Midbrain (tissue), 1 donor: Measurements from ENCODE around the gene ANTXR2.

Experiments used
- DNase-seq: peaks from one replicate; lab custom pipeline; 2025; lab: John Stamatoyannopoulos, UW

Gene ANTXR2

DNA sequence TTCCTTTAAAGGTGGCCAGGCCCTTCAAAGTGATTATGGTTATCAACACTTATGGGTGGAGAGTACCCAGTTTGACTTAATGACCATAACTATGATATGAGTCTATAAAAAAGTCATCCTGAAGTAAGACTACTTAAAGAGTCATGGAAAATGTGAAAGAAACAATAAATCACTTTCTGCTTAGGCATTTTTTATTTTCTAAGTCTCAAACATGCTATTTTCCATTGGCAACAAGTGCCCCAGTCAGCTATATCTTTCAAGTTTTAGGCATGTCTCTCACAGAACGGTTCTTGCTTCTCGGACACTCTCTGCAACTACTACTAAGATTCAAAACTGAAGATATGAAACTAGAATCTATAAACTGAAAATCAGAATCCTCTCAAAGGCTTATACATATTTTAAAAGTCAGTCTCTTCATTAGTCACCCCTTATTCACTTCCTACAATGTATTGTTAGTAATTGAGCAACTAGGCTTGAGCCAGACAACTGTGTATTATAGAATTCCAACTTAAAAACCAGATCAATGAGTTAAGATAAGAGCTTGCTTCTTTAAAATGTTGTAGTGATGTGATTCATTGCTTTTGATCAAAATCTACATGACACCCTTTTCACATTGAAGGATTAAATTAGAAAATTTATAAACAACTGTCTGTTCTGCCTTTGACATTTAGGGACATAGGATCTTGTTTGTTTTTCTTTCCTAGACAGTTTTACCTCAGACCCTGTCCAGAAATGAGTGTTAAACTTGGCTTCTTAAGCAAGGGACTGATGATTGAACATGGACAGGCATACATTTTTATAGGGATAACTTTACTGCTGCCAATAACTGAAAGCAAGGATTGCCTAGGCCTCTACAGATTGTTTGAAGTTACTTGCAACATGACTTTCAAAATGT, 2.9 kb downstream of the ANTXR2 start:
- no peak for DNase-seq

DNA sequence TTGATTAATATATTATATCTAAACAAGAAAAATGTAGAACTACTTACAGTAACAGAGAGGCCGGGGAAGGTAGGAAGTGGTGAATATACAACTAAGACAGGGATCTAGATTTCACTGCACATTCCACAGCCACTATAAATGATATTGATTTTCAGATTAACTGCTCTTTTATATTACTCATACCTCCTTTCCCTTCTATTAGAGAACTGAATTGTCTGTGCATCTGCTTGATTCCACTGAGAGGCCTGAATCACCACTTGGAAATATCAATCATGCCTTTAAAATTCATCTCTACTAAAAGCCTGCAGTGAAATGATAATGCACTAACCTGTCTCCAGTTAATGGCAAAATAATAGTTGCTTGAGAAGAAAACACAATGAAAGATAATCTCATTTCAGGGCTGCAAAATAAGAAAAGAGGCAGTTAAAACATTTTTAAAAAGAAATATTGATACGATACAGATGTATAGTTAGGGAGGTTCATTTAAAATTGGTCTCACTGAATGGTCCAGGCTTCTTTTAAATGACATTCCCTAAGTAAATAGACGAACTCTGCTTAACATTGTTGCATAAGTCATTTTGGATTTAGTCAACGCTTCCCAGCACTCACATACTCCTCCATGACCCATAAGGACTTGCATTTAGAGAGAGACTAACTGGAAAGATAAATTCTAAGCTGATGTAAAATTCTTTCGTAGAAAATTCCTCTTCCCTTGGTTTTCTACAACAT, 3.8 kb downstream of the ANTXR2 start:
- DNase-seq, result no peak

DNA sequence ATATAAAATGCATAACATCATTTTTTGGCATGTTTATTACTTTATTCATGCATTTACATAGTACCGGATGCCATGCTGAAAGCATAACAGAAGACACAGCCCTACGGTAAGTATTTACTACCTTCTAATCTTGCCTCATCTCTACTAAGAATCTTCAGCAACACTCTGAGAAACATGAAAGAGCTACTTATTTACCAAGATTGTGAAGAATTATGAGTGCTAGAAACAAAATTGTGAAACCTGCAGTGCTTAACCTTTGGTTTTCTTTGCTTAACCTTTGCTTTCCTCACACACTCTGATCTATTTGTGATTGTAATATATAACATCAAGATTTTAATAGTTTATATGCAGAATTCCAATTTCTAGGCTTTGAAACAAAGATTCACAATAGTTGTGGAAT, 7.4 kb downstream of the ANTXR2 start:
- no peak for DNase-seq

DNA sequence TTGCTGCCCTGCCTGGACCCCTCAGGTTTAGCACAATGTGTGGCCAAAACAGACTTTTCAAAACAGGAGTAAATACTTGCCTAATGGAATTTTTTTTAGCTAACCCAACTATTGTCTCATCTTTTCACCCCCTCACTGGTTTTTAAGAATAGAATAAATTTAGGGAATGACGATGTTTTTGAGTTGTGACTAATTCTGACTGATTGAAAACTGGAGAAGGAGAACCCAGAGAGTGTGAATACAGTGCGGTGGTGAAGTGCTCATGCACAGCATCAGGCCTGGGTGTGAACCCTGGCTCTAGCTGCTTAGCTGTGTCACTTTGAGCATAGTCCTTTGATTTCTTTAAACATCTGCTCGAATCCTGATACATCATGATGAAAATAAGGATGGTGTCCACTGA, 10.5 kb downstream of the ANTXR2 start:
- DNase-seq, result no peak

DNA sequence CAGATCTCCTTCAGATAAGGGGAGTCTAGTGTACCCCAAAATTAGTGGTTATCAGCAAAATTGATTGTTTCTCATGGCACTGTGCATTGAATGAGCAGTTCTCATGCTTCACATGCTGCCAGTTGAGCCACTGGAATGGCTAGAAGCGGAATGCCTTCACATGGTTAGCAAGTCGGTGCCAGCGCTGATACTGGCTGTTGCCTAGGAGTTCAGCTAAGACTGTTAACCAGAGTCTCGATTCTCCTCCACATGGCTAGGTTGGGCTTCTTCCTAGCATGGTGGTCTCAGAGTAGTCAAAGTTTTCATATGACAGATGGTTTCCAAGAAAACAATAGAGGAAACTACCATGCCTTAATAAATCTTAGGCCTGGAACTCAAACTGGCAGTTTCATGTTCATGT, 12.2 kb downstream of the ANTXR2 start:
- DNase-seq, result no peak

DNA sequence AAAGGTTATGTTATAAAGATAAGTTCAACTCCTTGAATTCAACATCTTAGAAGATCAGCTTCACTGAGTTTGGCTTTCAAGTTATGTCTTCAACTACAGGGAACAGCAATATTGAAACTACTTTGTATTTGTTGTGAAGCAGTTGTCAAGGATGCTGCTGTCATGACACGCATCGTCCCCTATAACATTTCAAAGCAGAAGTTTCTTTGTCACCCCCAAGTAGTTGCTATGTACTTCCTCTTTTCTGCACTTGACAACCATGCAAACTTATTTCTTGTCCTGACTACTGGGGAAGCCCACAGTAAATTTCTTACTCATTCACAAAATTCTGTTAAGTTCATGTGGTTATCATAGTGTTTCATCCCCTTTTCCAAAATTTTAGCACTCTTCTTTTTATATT, 14.3 kb downstream of the ANTXR2 start:
- DNase-seq, result no peak

GRCh38 chr4:80054375-80054774, 18.7 kb downstream of the ANTXR2 start:
- DNase-seq, result no peak

DNA sequence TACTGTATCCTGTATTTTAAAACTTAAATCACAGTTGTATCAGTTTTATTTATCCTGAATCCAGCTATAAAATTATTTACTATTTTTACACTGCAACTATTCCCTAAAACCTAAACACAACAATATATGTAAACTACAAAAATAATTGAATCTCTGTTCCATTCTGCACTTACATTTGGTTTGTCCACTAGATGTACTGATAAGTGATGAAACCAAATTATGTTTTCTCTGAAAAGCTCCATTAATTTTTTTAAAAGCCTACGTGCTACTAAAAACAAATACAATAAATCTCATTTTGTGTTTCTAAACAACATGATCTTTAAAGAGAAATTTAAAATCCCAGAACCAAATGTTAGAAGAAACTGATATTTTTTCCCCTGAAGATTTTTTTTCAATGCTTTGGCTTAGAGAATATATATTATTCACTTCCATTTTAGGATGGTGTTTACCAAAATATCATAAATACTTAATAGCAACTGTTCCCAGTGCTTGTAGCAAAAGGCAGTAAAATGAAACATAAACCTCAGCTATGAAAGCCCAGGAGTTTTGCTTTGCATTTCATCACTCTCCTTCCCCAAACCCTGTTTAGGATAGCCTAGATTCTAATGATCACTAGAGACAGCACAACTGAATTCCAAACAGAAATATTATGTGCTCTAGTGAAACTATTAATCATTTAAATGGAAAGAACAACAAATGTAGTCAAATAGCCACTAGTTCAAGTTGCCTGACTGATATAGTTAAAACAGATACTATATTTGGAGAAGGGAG, 19.7 kb downstream of the ANTXR2 start:
- DNase-seq, result no peak

GRCh38 chr4:80049813-80050534, 23.1 kb downstream of the ANTXR2 start:
- no peak for DNase-seq

DNA sequence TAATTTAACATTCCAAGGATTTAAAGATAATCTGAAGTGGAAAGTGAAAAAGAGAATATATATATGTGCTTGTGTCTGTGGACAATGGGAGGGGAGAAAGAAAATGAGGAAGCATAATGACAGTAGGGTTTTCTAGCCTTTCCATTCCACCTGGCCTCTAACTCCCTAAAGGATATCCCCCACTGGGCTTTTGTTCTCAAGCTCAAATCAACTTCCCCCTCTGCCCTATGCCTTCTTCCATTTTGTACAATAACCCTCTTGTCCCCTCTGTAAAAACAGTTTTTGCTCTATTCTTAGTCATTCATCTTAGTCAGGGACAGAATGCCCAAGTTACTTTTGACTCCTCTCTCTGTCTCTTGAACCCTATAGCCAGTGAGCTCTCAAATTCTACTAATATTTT, 23.6 kb downstream of the ANTXR2 start:
- DNase-seq, result no peak

- no peak for DNase-seq
Measured at GRCh38 chr4:80045786-80046185, 27.2 kb downstream of the ANTXR2 start.

DNA sequence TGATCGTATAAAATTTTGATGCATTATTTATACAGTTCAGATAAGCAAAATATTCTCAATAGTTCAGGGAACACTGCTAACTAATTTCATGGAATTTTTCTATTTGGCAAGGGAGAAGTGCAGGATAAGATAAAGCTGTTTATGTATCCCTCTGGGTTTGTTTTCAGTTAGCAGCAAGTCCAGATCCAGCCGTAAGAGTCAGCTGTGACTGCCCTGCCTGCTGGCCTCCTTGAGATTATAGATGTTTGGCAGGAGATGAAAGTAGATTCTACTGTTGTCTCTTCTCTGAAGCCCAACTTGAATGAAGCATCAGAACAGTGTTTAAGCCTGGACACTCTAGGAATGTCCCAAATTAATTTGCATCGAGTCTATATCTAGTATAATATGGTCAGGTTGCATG, 29.5 kb downstream of the ANTXR2 start:
- no peak for DNase-seq

- DNase-seq, result no peak
Measured at GRCh38 chr4:80042821-80043220, 30.2 kb downstream of the ANTXR2 start.

DNA sequence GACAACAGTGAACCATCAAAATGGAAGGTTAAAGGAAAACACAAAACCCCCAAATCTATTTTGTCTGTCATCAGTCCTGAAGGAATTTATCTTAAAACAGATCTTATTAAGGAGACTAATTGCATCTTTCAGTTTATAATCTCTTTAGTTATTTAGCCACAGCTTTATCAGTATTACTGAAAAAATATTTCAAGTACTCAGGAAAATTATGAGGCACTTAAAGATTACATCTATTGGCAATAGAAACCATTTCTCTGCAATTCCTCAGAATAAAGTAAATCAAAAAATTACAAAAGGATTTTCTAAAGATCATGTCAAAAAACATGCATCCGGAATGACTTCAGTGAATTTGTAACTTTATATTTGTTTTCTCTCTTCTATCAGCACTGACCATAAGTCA, 35.2 kb downstream of the ANTXR2 start:
- no peak for DNase-seq

GRCh38 chr4:80036949-80037685, 35.9 kb downstream of the ANTXR2 start:
- DNase-seq, result no peak

DNA sequence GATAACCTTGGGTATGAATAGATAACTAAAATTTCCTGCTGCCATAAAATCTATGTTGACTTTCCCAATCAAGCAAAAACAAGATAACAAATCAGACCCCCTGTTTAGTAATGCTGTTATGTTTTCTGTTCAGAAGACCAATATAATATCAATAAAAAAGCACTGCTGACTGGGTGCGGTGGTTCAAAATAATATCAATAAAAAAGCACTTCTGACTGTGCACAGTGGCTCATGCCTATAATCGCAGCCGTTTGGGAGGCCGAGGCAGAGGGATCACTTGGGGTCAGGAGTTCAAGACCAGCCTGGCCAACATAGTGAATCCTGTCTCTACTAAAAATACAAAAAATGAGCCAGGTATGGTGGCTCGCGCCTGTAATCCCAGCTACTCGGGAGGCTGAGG, 36.7 kb downstream of the ANTXR2 start:
- DNase-seq, result no peak

- DNase-seq, result no peak
Measured at GRCh38 chr4:80035336-80035735, 37.7 kb downstream of the ANTXR2 start.

GRCh38 chr4:80033581-80033980, 39.4 kb downstream of the ANTXR2 start:
- no peak for DNase-seq

- DNase-seq, result no peak
Measured at GRCh38 chr4:80029364-80029763, 43.7 kb downstream of the ANTXR2 start.

DNA sequence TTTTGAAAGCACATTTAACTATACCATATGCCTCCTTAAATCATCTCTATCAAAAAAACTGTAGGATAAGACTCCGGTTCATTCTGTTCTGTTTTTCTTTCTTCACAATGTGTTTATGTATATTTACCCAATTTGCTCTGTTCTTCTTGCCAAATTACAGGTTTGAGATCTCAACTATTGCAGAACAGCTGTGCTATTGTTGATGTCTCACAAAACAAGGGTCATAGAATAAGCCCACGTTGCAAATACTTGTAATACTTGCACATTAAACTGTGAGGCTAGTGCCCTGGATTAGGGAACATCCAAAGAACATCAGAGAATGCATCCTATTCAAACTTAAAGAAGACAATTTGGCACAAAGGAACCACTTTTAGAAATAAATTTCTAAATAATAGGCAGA, 45.4 kb downstream of the ANTXR2 start:
- no peak for DNase-seq

- DNase-seq, result no peak
Measured at GRCh38 chr4:80026100-80026499, 46.9 kb downstream of the ANTXR2 start.
